UCSD-AML1 (cell line): Measurements from ENCODE around the gene PKNOX2.

Source experiments
- DNase-seq: peaks from one replicate; lab custom pipeline; 2025; ENCODE audit not compliant: unreplicated experiment; lab: John Stamatoyannopoulos, UW

PKNOX2 gene

GRCh38 chr11:125154378-125155099 is 10.0 kb upstream of the PKNOX2 start:
- DNase-seq = no peak

- no peak for DNase-seq
Observed at GRCh38 chr11:125155100-125155444, 9.5 kb upstream of the PKNOX2 start.

- no peak for DNase-seq
Observed at GRCh38 chr11:125155767-125156166, 8.8 kb upstream of the PKNOX2 start.

GRCh38 chr11:125156346-125157117 is 8.0 kb upstream of the PKNOX2 start:
- DNase-seq = no peak

- no peak for DNase-seq
Observed at GRCh38 chr11:125157118-125157733, 7.3 kb upstream of the PKNOX2 start.

GRCh38 chr11:125157953-125158680 is 6.4 kb upstream of the PKNOX2 start:
- DNase-seq = no peak

- DNase-seq = no peak
Observed at GRCh38 chr11:125162743-125163142, 1.8 kb upstream of the PKNOX2 start.

- no peak for DNase-seq
Observed at GRCh38 chr11:125163431-125164063, 1.0 kb upstream of the PKNOX2 start.

- no peak for DNase-seq
Observed at GRCh38 chr11:125164091-125164421, 495 bp upstream of the PKNOX2 start.

GRCh38 chr11:125165111-125165842 is 726 bp downstream of the PKNOX2 start:
- no peak for DNase-seq

- no peak for DNase-seq
Observed at GRCh38 chr11:125165843-125166763, 1.6 kb downstream of the PKNOX2 start.

GRCh38 chr11:125166764-125167291 is 2.3 kb downstream of the PKNOX2 start:
- no peak for DNase-seq

- no peak for DNase-seq
Observed at GRCh38 chr11:125167292-125167953, 2.9 kb downstream of the PKNOX2 start.

- no peak for DNase-seq
Observed at GRCh38 chr11:125167954-125168835, 3.6 kb downstream of the PKNOX2 start.

- no peak for DNase-seq
Observed at GRCh38 chr11:125168918-125169456, 4.4 kb downstream of the PKNOX2 start.

GRCh38 chr11:125170001-125170509 is 5.5 kb downstream of the PKNOX2 start:
- no peak for DNase-seq

GRCh38 chr11:125170510-125171031 is 6.0 kb downstream of the PKNOX2 start:
- DNase-seq = no peak
